Measurements from ENCODE around the gene NCKAP5.

DNA sequence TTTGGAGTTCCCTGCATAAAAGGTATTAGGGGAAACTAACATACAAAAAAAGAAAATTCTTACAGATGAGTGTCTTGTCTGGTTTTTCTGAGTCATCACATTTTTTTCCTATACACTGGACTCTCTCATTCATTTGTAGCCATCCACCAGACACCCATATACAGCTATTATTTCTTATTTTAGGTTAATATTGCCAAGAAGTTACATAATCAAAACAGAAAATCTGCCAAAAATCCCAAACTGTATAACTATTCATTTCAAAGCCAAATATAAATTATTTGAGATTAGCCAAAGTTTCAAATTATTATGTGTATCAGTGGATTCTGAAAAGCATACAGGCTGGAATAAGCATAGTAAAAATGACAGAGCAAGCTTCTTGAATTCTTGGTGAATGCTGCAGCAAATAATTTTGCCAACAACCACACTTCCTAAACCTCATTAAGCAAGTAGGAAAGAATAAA is 191.2 kb downstream of the NCKAP5 start:
- TF ChIP-seq, protein P1, sequence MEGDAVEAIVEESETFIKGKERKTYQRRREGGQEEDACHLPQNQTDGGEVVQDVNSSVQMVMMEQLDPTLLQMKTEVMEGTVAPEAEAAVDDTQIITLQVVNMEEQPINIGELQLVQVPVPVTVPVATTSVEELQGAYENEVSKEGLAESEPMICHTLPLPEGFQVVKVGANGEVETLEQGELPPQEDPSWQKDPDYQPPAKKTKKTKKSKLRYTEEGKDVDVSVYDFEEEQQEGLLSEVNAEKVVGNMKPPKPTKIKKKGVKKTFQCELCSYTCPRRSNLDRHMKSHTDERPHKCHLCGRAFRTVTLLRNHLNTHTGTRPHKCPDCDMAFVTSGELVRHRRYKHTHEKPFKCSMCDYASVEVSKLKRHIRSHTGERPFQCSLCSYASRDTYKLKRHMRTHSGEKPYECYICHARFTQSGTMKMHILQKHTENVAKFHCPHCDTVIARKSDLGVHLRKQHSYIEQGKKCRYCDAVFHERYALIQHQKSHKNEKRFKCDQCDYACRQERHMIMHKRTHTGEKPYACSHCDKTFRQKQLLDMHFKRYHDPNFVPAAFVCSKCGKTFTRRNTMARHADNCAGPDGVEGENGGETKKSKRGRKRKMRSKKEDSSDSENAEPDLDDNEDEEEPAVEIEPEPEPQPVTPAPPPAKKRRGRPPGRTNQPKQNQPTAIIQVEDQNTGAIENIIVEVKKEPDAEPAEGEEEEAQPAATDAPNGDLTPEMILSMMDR (IDR thresholded peaks at IDR 0.05; ENCODE audit: low read depth, low read length, missing input control) = no peak
- TF ChIP-seq, protein P2, sequence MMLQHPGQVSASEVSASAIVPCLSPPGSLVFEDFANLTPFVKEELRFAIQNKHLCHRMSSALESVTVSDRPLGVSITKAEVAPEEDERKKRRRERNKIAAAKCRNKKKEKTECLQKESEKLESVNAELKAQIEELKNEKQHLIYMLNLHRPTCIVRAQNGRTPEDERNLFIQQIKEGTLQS (IDR thresholded peaks at IDR 0.05) = no peak
- TF ChIP-seq TAF1 (conservative IDR thresholded peaks at IDR 0.05) = no peak
- TF ChIP-seq SP1 (IDR thresholded peaks at IDR 0.05) = no peak
- TF ChIP-seq JUND (IDR thresholded peaks at IDR 0.05) = no peak
- no peak for TF ChIP-seq YY1 (IDR thresholded peaks at IDR 0.05)
- TF ChIP-seq, protein P3, sequence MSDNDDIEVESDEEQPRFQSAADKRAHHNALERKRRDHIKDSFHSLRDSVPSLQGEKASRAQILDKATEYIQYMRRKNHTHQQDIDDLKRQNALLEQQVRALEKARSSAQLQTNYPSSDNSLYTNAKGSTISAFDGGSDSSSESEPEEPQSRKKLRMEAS (IDR thresholded peaks at IDR 0.05) = no peak
